NCI-H82 treated with DMSO at 0.1 percent for 48 hours (cell line): Measurements from ENCODE around the gene AADAT.

Source experiments
- DNase-seq: peaks from one replicate; lab custom pipeline; 2025; ENCODE audit not compliant: unreplicated experiment; lab: John Stamatoyannopoulos, UW

The AADAT gene

GRCh38 chr4:170035231-170035630, 54.5 kb downstream of the AADAT start:
- DNase-seq: no peak

- DNase-seq: no peak
These were observed 55.8 kb downstream of the AADAT start for GRCh38 chr4:170033999-170034398.

GRCh38 chr4:170030121-170030520, 59.6 kb downstream of the AADAT start:
- DNase-seq: no peak

- peak; percentile 56 for DNase-seq
These were observed 62.5 kb downstream of the AADAT start for GRCh38 chr4:170027181-170027829.

- DNase-seq: peak; percentile 42
These were observed 63.3 kb downstream of the AADAT start, which contains the start of gene MFAP3L for GRCh38 chr4:170026253-170027021. Gene MFAP3L, minus strand, starts transcription at chr4:170026395. Its CDS starts 20,518 bp downstream, at chr4:170005877.

GRCh38 chr4:170025523-170026252, 64.1 kb downstream of the AADAT start:
- DNase-seq: no peak

- DNase-seq: no peak
These were observed 67.5 kb downstream of the AADAT start for GRCh38 chr4:170022211-170022610.

- no peak for DNase-seq
These were observed 72.5 kb downstream of the AADAT start for GRCh38 chr4:170017252-170017651.

GRCh38 chr4:170015285-170015684, 74.5 kb downstream of the AADAT start:
- no peak for DNase-seq

- no peak for DNase-seq
These were observed 75.3 kb downstream of the AADAT start for GRCh38 chr4:170014359-170015011.

GRCh38 chr4:170012629-170012958, 77.2 kb downstream of the AADAT start:
- no peak for DNase-seq

- no peak for DNase-seq
These were observed 77.7 kb downstream of the AADAT start for GRCh38 chr4:170011921-170012628.
